Activated naive CD8-positive, alpha-beta T cell treated with anti-CD3 and anti-CD28 coated beads, Interleukin-2, amount 50 U/mL, for 16 hours (primary cell): ENCODE data around the gene ACOXL.
"Not testable (repeated sequence)": the region's sequence is repeated elsewhere in the genome, so short reads cannot be mapped to it uniquely, and the experiment has no call there.

ENCODE experiments used
- DNase-seq: peaks from one replicate; pipeline ENCODE4 v3.0.0-alpha.2; 2020; ENCODE audit warnings: low read depth, low spot score

Gene ACOXL

GRCh38 chr2:111057721-111058120 lies 325.3 kb downstream of the ACOXL start:
- no peak for DNase-seq

GRCh38 chr2:111058264-111058663 lies 325.9 kb downstream of the ACOXL start:
- no peak for DNase-seq

- DNase-seq: no peak
These were observed 328.8 kb downstream of the ACOXL start for GRCh38 chr2:111061191-111061590.

DNA sequence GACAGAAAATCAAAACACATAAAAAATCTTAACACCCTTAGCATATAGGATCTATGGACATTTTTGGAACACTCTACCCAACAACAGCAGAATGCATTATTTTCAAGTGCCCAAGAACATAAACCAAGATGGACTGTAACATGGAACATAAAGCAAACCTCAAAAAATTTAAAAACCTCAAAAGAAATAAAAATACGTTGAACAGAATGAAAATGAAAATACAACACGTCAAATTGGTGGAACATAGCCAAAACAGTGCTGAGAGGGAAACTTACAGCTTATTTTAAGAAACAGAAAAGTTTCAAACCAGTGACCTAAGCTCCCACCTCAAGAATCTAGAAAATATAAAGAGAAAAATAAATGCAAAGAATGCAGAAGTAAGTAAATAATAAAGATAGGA lies 330.0 kb downstream of the ACOXL start:
- no peak for DNase-seq

DNA sequence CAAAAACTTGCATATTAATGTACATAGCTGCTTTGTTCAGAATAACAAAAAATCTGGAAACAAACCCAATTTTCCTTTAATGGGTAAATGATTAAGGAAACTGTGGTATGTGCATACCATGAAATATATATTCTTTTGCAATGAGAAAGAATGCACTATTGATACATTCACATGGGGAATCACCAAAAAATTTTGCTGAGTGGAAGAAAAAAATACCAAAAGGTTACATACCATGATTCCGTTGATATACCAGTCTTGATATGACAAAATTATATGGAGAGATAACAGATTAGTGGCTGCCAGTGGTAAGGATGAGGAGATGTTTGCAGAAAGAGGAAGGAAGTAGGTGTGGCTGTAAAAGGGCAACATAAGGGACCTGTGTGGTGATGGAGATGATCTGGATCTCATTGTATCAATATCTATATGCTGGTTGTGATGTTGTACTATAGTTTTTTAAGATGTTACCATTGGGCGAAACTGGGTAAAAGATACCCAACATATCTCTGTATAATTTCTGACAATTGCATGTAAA lies 333.8 kb downstream of the ACOXL start:
- DNase-seq: no peak

GRCh38 chr2:111068435-111069058 lies 336.2 kb downstream of the ACOXL start:
- no peak for DNase-seq

DNA sequence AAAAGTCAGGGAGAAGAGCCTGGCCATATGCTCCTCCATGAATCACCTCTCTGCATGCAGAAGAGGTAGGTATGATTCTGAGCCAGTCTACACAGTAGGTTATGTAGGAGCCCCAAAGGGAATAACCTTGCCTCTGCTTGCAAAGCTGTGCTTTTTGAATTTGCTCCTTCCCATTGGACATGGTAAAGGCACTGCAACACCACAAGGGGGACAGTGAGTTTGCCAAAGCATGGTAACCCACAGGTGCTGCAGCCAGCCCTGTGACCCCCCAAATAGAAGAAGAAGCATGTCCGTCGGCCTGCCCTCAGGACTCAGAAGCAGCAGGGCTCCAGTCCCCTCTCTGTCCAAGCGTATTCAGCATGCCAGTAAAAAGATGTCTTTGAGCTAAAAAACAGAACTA lies 337.3 kb downstream of the ACOXL start:
- DNase-seq: no peak

DNA sequence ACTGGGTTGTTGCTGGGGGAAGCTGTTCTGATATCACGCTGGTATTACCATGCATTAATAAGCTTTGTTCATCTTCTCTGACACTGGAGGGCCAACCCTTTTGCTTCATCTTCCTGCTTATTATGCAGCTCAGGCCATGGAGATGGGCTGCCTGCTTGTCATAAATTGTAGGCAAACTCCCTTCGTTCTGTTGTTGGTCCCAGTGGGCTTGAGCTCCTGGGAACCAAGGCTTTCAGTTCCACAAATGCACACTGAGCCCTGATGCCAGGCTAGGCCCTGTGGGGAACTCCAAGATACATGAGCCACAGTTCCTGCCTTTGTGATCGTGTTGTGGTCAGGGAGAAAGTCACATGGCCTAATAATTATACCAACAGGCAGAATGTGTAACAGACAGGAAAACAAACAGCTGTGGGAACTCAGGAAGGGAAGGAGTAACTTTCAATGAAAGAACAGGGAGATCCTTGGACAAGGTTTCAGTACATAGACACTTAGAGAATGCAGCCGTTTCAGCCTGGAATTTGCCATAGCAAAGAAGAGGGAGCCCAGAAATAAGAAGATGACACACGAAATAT lies 339.3 kb downstream of the ACOXL start:
- DNase-seq: no peak

- no peak for DNase-seq
These were observed 340.0 kb downstream of the ACOXL start for GRCh38 chr2:111072220-111072871.

DNA sequence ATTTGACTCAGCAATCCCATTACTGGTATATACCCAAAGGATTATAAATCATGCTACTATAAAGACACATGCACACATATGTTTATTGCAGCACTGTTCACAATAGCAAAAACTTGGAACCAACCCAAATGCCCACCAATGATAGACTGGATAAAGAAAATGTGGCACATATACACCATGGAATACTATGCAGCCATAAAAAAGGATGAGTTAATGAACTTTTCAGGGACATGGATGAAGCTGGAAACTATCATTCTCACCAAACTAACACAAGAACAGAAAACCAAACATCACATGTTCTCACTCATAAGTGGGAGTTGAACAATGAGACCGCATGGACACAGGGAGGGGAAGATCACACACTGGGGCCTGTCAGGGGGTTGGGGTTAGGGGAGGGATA lies 350.3 kb downstream of the ACOXL start:
- not testable (repeated sequence) for DNase-seq

- DNase-seq: no peak
These were observed 359.4 kb downstream of the ACOXL start for GRCh38 chr2:111091811-111092211.

- DNase-seq: no peak
These were observed 362.3 kb downstream of the ACOXL start for GRCh38 chr2:111094691-111095090.

DNA sequence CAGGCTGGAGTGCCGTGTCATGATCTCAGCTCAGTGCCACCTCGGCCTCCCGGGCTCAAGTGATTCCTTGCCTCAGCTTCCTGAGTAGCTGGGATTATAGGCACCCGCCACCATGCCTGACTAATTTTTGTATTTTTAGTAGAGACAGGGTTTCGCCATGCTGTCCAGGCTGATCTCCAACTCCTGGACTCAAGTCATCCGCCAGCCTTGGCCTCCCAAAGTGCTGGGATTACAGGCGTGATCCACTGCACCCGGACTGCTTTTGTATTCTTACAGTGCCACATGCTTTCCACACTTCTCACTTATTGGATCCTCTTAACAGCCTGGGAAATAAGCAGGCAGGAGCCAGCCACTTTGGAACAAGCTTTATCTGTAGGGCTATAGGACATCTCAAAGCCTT lies 363.1 kb downstream of the ACOXL start:
- no peak for DNase-seq

- DNase-seq: no peak
These were observed 367.0 kb downstream of the ACOXL start for GRCh38 chr2:111099402-111099801.

DNA sequence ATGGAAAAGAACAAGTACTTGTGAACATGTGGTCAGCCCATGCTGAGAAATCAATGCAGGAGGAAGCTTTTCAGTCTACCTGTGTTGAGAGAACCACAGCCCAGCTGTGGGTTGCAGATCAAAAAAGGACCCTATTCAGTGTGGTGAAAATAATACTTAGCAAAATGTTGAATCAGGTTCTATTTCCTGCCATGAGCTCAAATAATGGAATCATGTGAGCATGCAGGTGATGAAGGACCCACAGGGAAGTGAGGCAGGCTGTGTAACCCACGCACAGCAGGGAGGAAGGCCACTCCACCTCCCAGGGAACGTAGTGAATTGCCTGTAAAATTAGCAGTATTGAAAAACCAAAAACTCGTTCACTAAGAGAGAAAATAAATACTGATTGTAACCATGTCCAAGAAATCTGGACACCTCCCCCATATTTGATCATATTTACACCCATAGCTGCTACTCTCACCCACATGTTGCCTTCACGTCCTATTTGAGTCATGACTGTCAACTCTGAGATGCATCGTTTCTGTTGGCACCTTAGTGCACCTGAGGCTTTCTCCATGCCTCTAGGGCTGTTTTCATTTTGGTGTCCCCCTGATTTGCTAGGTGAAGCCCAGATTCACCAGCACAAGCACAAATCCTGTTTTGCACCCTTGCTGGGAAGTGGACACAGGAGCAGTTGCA lies 367.9 kb downstream of the ACOXL start:
- no peak for DNase-seq

DNA sequence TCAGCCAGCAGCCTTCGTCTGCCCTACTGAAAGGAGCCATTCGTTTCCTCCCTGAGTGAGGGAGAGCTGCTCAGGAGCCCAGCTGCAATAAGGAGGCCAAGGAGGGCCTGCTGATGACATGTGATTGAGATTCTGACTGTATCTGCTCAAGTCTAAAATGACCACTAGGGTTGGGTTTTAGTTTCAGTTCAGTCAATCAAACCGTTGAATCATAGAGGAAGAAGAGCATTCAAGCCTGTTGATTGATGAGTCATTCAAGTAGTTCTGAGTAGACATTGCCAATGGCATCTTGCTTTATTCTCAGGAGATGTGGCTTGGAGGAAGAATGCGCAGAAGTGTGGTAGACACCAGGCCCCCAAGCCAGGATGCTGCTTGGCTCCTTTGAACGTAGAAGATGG lies 368.4 kb downstream of the ACOXL start:
- no peak for DNase-seq

DNA sequence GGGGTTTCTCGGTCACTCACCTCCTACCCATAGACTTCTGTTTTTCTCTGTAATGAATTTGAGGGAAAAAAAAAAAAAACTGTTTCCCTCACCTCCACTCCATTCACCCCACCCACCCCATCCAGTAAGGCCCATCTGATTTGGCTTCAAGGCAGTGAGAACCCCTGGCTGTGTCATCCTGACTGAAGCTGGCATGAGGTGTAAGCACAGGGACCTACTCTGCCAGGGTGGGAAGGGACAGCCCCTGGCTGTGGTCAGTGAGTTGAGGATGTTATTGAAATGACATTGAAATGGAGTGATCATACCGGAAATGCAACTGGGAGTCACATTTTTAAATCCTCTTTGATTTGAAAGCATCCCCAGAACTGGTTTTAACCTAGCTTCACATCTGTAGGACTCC lies 369.2 kb downstream of the ACOXL start:
- no peak for DNase-seq

DNA sequence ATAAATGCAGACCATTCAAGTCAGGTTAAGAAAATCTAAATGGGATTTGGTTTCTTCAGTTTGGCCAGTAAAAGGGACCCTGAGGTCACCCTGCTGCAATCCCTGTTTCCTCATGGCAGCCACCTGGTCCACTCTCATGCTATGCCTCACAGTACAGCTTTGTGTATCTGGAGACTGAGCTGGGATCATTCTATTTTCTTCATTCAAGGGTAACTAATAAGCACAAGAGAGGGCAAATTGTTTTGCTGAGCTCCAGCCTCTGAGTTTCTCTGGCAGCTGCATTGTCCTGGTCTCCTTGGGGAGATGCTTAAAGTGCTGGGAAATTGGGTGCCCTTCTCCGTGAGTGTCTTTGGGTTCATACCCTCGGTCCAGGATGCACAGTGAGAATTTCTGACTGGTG lies 369.8 kb downstream of the ACOXL start:
- DNase-seq: no peak

GRCh38 chr2:111105926-111106325 lies 373.6 kb downstream of the ACOXL start:
- DNase-seq: no peak

DNA sequence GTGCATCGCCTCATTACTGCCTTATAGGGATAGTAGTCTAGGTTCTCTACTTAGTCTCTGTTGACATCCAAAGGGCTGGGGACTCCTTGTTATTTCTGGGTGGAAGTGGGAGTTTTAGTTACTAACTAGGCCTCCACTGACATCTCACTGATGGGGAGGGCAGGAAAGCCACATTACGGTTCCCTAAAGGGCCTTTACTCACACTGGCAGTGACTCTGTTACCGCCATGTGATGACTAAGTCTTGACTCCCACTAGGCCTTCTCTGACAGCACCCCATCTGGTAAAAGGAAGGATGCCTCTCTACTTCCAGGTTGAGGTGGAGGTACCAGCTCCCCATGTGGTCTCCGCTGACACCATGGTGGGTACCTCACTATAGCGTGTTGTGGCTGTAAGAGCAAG lies 374.3 kb downstream of the ACOXL start:
- DNase-seq: no peak

DNA sequence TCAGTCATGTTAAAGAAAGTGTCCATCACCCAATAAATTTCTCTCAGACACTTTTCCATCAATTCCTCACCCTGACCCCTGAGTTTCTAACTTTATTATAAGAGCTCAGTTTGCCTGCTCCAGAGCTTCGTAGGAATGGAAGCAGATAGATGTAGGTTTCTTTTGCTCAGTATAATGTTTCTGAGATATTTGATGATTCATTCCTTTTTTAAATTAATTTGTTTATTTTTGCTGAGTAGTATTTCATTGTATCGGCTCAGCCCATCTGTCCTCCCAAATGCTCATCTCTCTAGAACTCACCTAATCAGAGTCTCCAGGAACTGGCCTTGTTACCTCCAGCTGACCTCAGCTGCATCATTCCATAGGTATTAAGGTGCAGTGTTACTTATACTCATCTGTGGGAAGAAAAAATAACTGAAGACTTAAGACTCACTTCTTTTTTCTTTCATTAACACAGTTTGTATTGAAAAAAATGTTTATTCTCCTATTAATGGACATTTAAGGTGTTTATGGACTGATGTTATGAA lies 376.4 kb downstream of the ACOXL start:
- DNase-seq: no peak

- no peak for DNase-seq
These were observed 378.9 kb downstream of the ACOXL start for GRCh38 chr2:111111101-111111755.
